HG03439 (cell line): ENCODE data around the gene PLCH2.
A peak's percentile ranks its signal among the peaks of the same experiment; 100 is the strongest.

ENCODE experiments used
- ATAC-seq: cut with Tn5 transposase; IDR thresholded peaks from one replicate; pipeline ENCODE4 v1.9.1; 2021; ENCODE audit warnings: mild to moderate bottlenecking, moderate library complexity; ENCODE audit not compliant: unreplicated experiment

PLCH2 gene

DNA sequence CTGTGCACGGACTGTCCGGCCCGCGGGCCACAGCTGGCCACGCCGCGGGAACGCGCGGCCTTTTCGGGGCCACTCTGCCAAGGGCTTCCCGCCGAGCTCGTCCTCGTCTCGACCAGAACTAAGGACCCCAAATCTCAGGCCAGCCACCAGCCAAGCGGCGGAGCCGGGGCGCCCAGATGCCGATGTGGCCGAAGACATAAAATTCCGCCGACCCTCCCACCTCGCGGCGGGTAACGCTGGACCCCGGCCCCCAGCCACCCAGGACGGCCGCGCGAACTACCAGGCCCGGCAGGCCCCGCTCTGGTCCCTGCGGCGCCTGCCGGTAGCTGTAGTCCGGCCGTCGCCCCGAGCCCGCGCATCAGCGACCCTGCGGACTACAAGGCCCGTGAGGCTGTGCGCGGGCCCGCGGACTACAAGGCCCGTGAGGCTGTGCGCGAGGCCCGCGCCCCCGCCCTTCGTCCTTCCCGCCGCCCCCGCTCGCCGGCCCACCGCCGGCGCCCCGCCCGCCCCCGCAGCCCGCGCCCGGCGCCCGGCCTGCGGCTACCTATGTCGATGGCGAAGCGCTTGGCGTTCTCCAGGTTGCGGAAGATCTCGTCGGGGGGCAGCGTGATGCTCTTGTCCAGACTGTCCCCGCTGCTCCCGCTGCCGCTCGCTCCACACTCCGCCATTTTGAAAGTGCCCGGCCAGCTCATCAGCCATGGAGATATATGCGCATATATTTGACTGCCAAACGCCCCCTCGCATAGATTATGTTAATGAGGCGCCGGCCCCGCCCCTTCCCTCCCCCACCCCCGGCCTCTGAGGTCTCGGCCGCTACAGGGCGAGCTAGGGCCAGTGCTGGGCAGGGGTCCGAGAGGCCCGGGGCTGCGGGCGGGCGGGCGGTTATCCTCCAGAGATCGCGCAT is 50.1 kb downstream of the PLCH2 start, which contains the start of gene PANK4:
Gene PANK4, minus strand, starts transcription at position 677 of the 904 bp plus-strand sequence. Its CDS starts 9 bp downstream, at position 668.
- ATAC-seq, result peak; percentile 78

- peak; percentile 26 for ATAC-seq
Measured at GRCh38 chr1:2526824-2527555, 50.9 kb downstream of the PLCH2 start.

- ATAC-seq, result no peak
Measured at GRCh38 chr1:2527556-2527860, 51.4 kb downstream of the PLCH2 start.

DNA sequence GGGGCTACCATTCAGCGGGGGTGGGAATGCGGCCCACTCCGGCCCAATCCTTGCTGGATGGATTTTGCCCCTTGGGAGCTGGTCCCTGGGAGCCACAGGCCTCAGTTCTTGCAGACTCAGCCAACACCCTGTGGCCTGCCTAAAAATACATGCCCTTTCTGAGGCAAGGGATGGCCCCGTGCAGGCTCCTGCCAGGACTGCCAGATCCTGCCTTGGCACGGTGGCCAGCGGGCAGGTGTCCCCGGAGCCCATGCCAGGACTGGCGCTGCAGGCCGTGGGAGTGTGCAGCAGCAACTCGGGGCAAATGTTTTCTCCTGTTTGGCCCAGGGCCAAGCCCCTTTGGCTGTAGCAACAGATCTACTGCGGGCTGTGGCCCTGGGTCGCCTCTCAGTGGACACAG is 51.9 kb downstream of the PLCH2 start:
- no peak for ATAC-seq

- no peak for ATAC-seq
Measured at GRCh38 chr1:2528611-2528965, 52.5 kb downstream of the PLCH2 start.

GRCh38 chr1:2528966-2529783 is 53.1 kb downstream of the PLCH2 start:
- ATAC-seq, result no peak

GRCh38 chr1:2529784-2530512 is 53.9 kb downstream of the PLCH2 start, which contains the start of gene HES5:
TSS of gene HES5 (minus strand) at chr1:2530263. CDS start at chr1:2530164, 99 bp downstream.
- ATAC-seq, result no peak

GRCh38 chr1:2530513-2531361 is 54.6 kb downstream of the PLCH2 start:
- no peak for ATAC-seq

DNA sequence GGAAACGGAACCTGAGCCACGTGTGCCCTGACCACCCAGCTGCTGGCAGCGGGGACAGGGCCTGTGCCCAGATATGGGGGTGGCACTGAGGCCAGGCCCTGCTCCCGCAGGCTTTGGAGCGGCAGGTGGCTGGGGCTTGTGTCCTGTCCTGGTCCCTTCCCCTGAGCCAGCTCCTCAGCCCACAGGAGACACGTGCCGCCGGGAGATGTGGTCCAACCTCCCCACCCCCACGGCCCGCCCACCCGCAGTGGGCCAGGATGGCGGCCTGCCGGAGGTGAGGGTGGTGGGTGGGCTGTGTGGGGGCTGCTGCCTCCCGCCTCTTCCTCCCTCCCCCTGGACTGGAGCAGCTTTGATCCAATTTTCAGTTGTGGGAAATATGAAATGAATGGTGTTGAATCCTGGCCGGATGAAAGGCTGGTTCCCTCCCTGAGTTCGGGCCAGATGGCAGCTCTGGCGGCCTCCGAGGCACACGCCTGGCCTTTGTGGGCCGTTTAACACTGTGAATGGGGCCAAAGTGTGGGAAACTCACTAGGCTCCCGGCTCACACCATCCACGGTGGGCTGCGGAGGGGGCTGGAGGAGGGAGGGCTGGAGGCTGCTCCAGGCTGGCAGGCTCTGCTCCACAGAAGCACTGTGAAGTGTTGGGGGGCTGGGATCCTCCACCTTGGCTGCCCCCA is 56.5 kb downstream of the PLCH2 start:
- ATAC-seq, result no peak

- no peak for ATAC-seq
Measured at GRCh38 chr1:2533365-2533764, 57.3 kb downstream of the PLCH2 start.

- no peak for ATAC-seq
Measured at GRCh38 chr1:2534315-2534686, 58.2 kb downstream of the PLCH2 start.

DNA sequence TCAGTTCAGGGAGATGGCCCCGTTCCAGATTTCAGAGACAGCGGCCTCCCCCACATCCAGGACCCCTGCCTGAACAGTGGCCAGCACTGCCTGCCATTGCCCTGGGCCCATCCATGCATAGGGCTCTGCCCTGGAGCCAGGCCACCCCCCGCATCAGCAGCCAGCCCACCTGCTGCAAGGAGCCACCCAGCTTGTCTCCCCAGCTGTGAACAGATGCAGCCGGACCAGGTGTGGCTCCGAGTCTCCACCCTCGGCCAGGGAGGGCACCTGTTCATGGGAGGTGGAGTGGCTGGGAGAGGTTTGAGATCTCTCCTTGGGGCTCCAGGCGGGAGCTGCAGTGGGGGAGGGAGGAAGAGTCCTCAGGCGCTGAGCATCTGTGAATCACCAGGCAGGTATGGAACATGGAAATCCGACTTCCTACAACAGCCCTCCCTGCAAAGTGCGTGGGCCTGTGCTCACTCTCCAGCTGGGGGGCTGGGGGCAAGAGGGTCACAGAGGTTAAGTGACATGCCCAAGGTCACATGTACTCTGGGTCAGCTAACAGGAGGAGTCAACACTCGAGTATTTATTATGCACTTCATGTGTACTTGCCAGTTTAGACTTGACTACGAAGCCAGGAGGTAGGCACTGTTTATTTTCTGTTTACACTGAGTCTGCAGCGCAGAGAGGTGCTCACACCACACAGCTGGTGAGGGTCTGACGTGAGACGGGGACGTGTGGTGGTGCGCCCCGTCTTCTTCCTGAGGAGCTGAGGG is 58.8 kb downstream of the PLCH2 start:
- ATAC-seq, result no peak

GRCh38 chr1:2535455-2535854 is 59.4 kb downstream of the PLCH2 start:
- no peak for ATAC-seq

DNA sequence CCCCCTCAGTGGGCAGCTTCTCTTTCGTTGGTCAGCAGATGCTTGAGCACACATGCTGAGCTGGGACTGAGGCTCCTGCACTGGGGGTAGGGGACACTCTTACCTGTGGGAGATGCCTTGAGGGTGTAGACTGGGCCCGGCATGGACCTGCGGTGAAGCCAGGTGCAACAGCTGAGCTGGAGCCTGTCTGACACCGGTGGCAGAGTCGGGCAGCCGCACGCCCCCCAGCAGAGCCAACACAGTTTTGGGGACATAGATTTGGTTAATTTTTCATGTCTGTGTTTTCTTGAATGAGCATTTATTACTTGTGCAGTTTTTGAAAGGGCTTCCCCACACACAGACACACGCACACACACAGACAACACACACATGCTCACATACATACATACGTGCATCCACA is 59.9 kb downstream of the PLCH2 start:
- no peak for ATAC-seq

DNA sequence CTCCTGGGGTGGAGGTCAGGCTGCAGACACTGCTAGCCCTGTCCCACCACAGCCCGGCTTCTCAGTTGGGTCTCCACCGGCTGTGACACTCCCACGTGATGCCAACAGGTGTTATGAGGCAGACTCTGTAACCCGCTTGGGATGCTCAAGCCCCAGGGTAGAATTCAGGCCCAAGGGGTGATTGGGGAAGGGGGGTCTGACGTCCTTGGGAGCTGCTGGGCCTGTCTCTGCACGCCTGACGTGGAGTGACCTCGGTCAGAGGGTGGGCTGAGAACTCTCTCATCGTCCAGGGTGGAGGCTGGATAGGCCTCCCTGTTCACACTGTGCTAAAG is 61.7 kb downstream of the PLCH2 start:
- ATAC-seq, result no peak

- no peak for ATAC-seq
Measured at GRCh38 chr1:2538376-2538775, 62.3 kb downstream of the PLCH2 start.

GRCh38 chr1:2538872-2539271 is 62.8 kb downstream of the PLCH2 start:
- ATAC-seq, result no peak

GRCh38 chr1:2539312-2539907 is 63.3 kb downstream of the PLCH2 start:
- ATAC-seq, result no peak
